SHP77 (cell line): ENCODE data around the gene DLD.
"Not testable (repeated sequence)": the region's sequence is repeated elsewhere in the genome, so short reads cannot be mapped to it uniquely, and the experiment has no call there.

Experiments
- DNase-seq, 2 experiments: peaks; one replicate each; lab custom pipeline; 2025; lab: John Stamatoyannopoulos, UW

DLD gene

DNA sequence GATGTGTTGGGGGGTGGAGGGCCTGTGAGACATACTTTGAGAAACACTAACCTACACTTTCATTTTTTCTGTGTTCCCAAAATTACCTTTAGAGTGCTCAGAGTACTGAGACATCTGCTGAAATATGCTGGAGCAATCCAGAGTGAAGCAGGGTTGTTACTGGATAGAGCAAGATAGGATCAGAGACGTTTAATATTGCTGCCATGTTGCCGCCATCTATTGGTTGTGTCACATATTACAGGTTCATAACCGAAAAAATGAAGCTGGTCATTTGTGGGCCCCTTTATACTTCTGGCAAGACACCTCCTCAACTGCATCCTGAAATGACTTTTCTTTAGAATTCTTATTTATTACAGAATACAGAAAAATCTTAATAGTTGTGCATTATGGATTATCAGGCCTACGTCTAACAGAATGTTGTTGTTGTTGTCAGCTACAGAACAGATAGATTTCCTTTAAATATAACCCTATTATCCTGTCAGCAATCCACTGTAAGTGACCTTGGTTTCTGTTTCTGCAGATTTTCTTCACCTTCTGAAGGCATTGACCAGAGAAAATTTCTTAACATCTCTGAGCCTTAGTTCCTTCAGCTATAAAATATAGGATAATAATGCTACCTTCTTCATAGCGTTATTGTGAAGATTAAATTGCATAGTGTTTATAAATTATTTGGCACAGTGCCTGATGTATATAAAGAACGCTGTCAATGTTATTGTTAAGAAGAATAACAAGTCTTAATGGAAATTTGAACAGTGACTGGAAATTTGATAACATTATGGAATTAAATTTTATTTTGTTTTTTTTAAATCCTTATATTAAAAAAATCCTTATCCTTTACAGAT lies 16.2 kb upstream of the DLD start:
- peak; percentile 52 to 61 for DNase-seq

GRCh38 chr7:107876916-107877315 lies 14.1 kb upstream of the DLD start:
- DNase-seq = no peak

DNA sequence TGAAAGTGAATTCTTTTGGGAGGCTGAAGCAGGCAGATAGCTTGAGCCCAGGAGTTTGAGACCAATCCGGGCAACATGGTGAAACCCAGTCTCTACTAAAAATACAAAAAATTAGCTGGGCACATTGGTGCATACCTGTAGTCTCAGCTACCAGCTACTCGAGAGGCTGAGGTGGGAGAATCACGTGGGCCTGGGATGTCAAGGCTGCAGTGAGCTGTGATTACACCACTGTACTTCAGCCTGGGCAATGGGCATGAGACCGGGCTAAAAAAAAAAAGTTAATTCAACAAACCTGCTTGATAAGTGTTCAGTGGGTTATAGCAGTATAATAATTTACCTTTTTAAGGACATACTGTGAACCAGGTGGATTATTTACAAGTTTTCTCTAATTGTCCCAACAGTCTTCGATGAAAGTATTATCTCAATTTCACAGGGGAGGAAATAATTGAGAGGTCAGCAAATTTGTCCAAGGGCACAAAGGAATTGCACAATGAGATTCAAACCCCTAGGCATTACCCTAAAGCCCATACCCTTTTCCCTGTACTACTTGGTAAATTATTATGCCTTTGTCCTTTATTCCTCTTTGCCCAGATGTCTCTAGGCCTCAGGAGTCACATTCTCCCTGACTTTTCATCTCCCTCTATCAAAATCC lies 13.1 kb upstream of the DLD start:
- DNase-seq = no peak

GRCh38 chr7:107878636-107879035 lies 12.3 kb upstream of the DLD start:
- no peak for DNase-seq

GRCh38 chr7:107879400-107880035 lies 11.5 kb upstream of the DLD start:
- peak; percentile 43 to 52 for DNase-seq

GRCh38 chr7:107882766-107883165 lies 8.2 kb upstream of the DLD start:
- no peak for DNase-seq

GRCh38 chr7:107884066-107884818 lies 6.7 kb upstream of the DLD start:
- DNase-seq = no peak

GRCh38 chr7:107887827-107888226 lies 3.2 kb upstream of the DLD start:
- DNase-seq = not testable (repeated sequence)

- DNase-seq = no peak
Measured at GRCh38 chr7:107889992-107890391, 991 bp upstream of the DLD start.

DNA sequence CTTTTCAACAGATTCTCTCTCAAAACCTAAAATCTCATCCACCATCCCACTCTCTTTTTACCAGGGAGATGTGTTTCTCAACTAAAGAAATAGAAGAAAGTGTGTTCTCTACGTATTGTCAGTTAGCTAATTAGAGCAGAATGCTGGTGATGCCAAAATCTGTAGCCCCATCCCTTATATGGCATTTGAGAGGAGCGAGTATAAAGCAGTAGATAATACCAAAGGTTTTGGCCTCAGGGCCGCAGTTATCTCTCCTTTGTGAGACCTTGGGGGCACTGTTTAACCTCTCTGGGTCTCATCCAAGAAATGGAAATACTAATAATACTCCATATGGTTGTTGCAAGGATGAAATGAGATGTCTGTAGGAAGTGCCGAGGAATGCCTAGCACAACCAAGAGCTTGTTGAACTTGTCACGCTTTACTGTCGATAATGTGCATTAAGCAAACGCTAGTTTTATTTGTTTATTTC lies 456 bp upstream of the DLD start:
- DNase-seq = no peak

DNA sequence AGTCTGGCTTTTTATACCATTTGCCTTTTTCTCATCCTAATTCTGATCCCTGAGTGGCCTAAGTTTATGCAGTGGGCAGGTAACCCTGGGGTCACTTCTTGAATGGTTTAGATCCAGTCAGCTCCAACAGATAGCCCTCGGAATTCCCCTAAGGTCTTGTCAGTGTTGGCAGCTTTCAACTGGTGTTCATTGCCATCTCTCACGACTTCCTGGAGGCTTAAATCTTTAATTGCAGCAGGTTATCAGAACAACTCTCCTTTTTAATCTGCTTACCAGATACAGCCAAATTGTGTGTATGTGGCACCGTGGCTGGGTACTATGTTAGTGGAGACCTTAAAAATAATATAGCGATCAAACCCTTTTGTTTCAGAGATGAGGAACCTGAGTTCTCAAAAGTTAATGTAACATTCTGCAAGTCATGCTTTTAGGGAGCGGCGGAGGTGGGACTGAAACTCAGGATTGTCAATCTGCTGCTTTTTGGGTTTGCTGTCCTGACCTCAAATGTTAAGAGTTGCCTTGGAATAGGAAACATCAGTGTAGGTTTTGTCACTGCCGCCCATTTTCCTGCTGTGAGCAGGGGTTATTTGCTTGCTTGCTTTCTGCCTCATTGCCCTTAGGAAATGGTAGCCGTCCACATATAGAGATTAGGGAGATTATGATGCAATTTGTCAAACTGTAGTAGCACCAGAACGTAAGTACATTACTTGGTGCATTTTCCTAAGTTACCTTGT lies 818 bp downstream of the DLD start:
- DNase-seq = no peak

DNA sequence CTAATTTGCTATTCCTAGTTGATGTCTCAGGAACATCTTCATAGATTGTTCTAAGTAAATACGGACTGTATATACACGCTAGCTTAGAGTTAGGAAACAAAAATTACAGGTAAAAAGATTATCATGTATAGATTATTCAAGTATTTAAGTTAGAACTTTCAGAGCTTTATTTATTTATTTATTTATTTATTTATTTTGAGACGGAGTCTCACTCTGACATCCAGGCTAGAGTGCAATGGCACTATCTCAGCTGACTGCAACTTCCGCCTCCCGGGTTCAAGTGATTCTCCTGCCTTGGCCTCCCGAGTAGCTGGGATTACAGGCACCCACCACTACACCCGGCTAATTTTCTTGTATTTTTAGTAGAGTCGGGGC lies 1.4 kb downstream of the DLD start:
- DNase-seq = not testable (repeated sequence)

GRCh38 chr7:107898997-107899594 lies 8.1 kb downstream of the DLD start:
- DNase-seq = no peak

GRCh38 chr7:107900496-107901015 lies 9.6 kb downstream of the DLD start:
- DNase-seq = no peak

DNA sequence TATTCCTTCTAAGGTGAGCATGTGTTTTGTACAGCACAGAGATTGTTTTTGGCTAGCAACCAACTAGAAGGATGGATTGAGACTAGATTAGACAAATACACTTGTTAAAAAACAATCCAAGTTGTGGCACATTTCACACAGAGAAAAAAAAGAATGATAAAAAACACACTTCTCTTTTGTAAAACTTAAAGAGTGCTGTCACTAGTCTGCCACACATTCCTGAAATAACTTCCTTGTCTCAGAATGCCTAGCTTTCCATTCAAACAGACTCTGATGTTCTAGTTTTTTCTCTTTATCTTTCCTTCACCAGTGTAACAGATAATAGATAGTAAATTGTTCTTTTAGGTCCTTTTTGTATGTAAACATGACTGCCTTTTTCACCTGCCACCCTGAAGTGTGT lies 11.4 kb downstream of the DLD start:
- no peak for DNase-seq

GRCh38 chr7:107907790-107908189 lies 16.8 kb downstream of the DLD start:
- DNase-seq = no peak

- DNase-seq = no peak
Measured at GRCh38 chr7:107909445-107909844, 18.5 kb downstream of the DLD start.

DNA sequence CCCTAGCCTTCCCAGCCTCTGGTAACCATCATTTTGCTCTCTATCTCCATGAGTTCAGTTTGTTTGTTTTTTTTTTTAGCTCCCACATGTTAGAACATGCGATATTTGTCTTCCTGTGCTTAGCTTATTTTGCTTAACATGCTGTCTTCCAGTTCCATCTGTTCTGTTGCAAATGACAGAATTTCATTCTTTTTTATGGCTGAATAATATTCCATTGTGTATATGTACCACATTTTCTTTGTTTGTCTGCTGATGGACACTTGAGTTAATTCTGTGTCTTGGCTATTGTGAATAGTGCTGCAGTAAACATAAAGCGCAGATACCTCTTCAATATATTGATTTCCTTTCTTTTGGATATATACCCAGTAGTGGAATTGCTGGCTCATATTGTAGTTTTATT lies 21.0 kb downstream of the DLD start:
- DNase-seq = no peak

- DNase-seq = no peak
Measured at GRCh38 chr7:107913851-107914250, 22.9 kb downstream of the DLD start.

GRCh38 chr7:107914831-107915230 lies 23.8 kb downstream of the DLD start:
- no peak for DNase-seq

- DNase-seq = no peak
Measured at GRCh38 chr7:107915541-107915940, 24.6 kb downstream of the DLD start.
